HepG2 (cell line): Measurements from ENCODE around the gene MSRB3. TPM values are rescaled to one million over a fixed set of nuclear protein-coding genes. Genes with fewer than 3 reads are reported as not detected.

Experiments
- EHMT2 ChIP-seq: fragments of 200-600 bp; sonication (generic); IDR thresholded peaks from 2 replicates; pipeline ENCODE4 v1.7.0; 2017; ENCODE audit warnings: antibody characterized with exemption, low read depth, low read length, borderline replicate concordance
- GATAD1 ChIP-seq: IDR thresholded peaks from 2 replicates; pipeline ENCODE4 v1.6.1; 2016; ENCODE audit warnings: missing genetic modification reagents, missing compliant biosample characterization
- KDM1A ChIP-seq: IDR thresholded peaks from 2 replicates; pipeline ENCODE4 v1.6.1; 2016; ENCODE audit warnings: missing compliant biosample characterization
- PITX1 ChIP-seq: sonication (generic); formaldehyde crosslinking; IDR thresholded peaks from 2 replicates; pipeline ENCODE4 v1.5.1; 2020; ENCODE audit warnings: mild to moderate bottlenecking, missing genetic modification reagents
- PLRG1 ChIP-seq: fragments of 450-650 bp; conservative IDR thresholded peaks from 2 replicates; pipeline ENCODE4 v1.6.1; 2016
- RBAK ChIP-seq: sonication (generic); formaldehyde crosslinking; IDR thresholded peaks from 2 replicates; pipeline ENCODE4 v1.5.1; 2020; ENCODE audit warnings: mild to moderate bottlenecking, missing genetic modification reagents
- SATB2 ChIP-seq: sonication (generic); formaldehyde crosslinking; IDR thresholded peaks from 2 replicates; pipeline ENCODE4 v1.5.0; 2020; ENCODE audit warnings: missing genetic modification reagents
- SOX5 ChIP-seq: IDR thresholded peaks from 2 replicates; pipeline ENCODE4 v1.6.1; 2016; ENCODE audit warnings: borderline replicate concordance
- ZNF232 ChIP-seq: sonication (generic); formaldehyde crosslinking; IDR thresholded peaks from 2 replicates; pipeline ENCODE4 v1.4.0; 2020; ENCODE audit warnings: missing genetic modification reagents, borderline replicate concordance
- ZNF292 ChIP-seq: sonication (generic); formaldehyde crosslinking; IDR thresholded peaks from 2 replicates; pipeline ENCODE4 v1.8.1; 2022; ENCODE audit warnings: mild to moderate bottlenecking, low read depth, missing genetic modification reagents, borderline replicate concordance
- ZNF335 ChIP-seq: sonication (generic); formaldehyde crosslinking; IDR thresholded peaks from 2 replicates; pipeline ENCODE4 v1.4.0; 2020; ENCODE audit warnings: missing genetic modification reagents
- ZNF383 ChIP-seq: sonication (generic); formaldehyde crosslinking; IDR thresholded peaks from 2 replicates; pipeline ENCODE4 v1.4.0; 2020; ENCODE audit warnings: missing genetic modification reagents, mild to moderate bottlenecking, borderline replicate concordance
- ZNF567 ChIP-seq: sonication (generic); formaldehyde crosslinking; IDR thresholded peaks from 2 replicates; pipeline ENCODE4 v1.8.1; 2023; ENCODE audit warnings: mild to moderate bottlenecking, missing genetic modification reagents, borderline replicate concordance
- ZNF614 ChIP-seq: IDR thresholded peaks from 2 replicates; pipeline ENCODE4 v1.6.1; 2018; ENCODE audit warnings: missing biosample characterization, missing genetic modification reagents, inconsistent platforms, borderline replicate concordance
- polyA plus RNA-seq, 8 experiments: library from polyadenylated mRNA; depleted of rRNA in 3 of 8; stranded (reverse) in 7 of 8; unstranded in 1 of 8; fragments of >200 nt; fragmentation: Illumina TruSeq in 4 of 8; extraction: Trizol in 4 of 8; gene quantifications; 2 replicates each; pipeline versions ENCODE4 v1.2.1 to v1.2.3, GENCODE V29; 2011 to 2016; ENCODE audit warnings: low read depth in 4 of 8, missing spikeins in 1 of 8, mixed read lengths in 1 of 8; ENCODE audit not compliant: insufficient read depth in 1 of 8
- total RNA-seq, 5 experiments: library from RNA; depleted of rRNA; stranded (reverse); fragments of >200 nt; fragmentation: Illumina TruSeq; extraction: Trizol; gene quantifications; 2 replicates each; pipeline ENCODE4 v1.2.3, GENCODE V29; 2016; ENCODE audit warnings: low read depth in 1 of 5
- TF ChIP-seq, protein P1 (sequence below): sonication (generic); formaldehyde crosslinking; IDR thresholded peaks from 2 replicates; pipeline ENCODE4 v1.4.0; 2020; ENCODE audit warnings: missing genetic modification reagents
- TF ChIP-seq, protein P2 (sequence below): sonication (generic); formaldehyde crosslinking; IDR thresholded peaks from 2 replicates; pipeline ENCODE4 v1.4.0; 2020; ENCODE audit warnings: missing genetic modification reagents, borderline replicate concordance
- TF ChIP-seq, protein P3 (sequence below): sonication (generic); IDR thresholded peaks from 2 replicates; pipeline ENCODE4 v1.6.1; 2016; ENCODE audit warnings: low read depth, borderline replicate concordance
- TF ChIP-seq, protein P4 (sequence below): IDR thresholded peaks from 2 replicates; pipeline ENCODE4 v1.6.1; 2018; ENCODE audit warnings: missing genetic modification reagents, mild to moderate bottlenecking, missing compliant biosample characterization
- TF ChIP-seq, protein P5 (sequence below): sonication (generic); formaldehyde crosslinking; IDR thresholded peaks from 2 replicates; pipeline ENCODE4 v1.5.1; 2020; ENCODE audit warnings: mild to moderate bottlenecking, moderate library complexity, missing genetic modification reagents

The MSRB3 gene
- total and polyA plus RNA-seq, 2 of the 13 experiments (the other 11 are each of a cell fraction or from before 2014, with no cell fraction given): 1.5 to 1.9 TPM

DNA sequence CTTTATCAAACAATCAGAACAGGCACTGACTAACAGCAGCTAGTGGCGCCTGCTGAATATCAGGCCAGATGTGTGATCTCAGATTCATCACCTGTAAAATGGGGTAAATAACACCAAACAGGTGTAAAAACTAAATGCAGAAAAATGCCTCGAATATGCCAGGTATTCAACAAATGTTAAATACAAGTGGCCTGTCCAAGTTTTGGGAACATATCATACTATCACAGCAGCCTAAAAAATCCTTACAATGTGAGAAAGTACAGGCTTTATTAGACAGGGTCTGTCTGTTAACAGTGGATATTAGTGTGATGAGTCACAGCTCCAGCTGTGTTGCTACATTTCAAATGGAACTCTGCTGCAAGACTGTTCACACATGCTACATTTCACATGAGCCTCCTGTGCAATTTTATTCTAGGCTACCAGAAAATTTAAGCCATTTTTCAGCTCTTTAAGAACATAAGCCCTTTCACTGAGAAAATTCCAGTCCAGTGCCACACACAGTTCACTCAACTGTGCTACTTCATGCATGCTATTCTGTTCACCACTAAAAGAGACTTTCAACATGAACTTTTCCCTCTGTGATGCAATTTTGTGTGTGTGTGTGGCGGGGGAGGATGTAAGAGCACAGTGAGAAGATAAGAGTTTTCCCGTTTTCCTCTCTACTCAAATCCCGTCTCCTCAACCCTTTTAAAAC lies 56.7 kb downstream of the MSRB3 start (continued):
- TF ChIP-seq, protein P1, sequence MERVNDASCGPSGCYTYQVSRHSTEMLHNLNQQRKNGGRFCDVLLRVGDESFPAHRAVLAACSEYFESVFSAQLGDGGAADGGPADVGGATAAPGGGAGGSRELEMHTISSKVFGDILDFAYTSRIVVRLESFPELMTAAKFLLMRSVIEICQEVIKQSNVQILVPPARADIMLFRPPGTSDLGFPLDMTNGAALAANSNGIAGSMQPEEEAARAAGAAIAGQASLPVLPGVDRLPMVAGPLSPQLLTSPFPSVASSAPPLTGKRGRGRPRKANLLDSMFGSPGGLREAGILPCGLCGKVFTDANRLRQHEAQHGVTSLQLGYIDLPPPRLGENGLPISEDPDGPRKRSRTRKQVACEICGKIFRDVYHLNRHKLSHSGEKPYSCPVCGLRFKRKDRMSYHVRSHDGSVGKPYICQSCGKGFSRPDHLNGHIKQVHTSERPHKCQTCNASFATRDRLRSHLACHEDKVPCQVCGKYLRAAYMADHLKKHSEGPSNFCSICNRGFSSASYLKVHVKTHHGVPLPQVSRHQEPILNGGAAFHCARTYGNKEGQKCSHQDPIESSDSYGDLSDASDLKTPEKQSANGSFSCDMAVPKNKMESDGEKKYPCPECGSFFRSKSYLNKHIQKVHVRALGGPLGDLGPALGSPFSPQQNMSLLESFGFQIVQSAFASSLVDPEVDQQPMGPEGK (CRISPR knock-in tag): peak; percentile 56; the same call in 1 of the 2 replicates
- TF ChIP-seq ZNF232 (CRISPR knock-in tag) (peak; percentile 90), PLRG1 (no peak), ZNF614 (CRISPR knock-in tag) (0 out of 2 replicates have a peak, but pooled peaks have one; percentile 78), ZNF335 (CRISPR knock-in tag) (0 out of 2 replicates have a peak, but pooled peaks have one; percentile 20), ZNF292 (CRISPR knock-in tag) (peak; percentile 95), EHMT2 (peak; percentile 76; the same call in 1 of the 2 replicates), ZNF383 (CRISPR knock-in tag) (no peak), ZNF567 (CRISPR knock-in tag) (no peak), RBAK (CRISPR knock-in tag) (no peak), GATAD1 (CRISPR knock-in tag) (0 out of 2 replicates have a peak, but pooled peaks have one; percentile 33), PITX1 (CRISPR knock-in tag) (0 out of 2 replicates have a peak, but pooled peaks have one; percentile 34), SOX5 (CRISPR knock-in tag) (peak; percentile 66; the same call in 1 of the 2 replicates), KDM1A (CRISPR knock-in tag) (no peak), SATB2 (CRISPR knock-in tag) (no peak)
- TF ChIP-seq, protein P2, sequence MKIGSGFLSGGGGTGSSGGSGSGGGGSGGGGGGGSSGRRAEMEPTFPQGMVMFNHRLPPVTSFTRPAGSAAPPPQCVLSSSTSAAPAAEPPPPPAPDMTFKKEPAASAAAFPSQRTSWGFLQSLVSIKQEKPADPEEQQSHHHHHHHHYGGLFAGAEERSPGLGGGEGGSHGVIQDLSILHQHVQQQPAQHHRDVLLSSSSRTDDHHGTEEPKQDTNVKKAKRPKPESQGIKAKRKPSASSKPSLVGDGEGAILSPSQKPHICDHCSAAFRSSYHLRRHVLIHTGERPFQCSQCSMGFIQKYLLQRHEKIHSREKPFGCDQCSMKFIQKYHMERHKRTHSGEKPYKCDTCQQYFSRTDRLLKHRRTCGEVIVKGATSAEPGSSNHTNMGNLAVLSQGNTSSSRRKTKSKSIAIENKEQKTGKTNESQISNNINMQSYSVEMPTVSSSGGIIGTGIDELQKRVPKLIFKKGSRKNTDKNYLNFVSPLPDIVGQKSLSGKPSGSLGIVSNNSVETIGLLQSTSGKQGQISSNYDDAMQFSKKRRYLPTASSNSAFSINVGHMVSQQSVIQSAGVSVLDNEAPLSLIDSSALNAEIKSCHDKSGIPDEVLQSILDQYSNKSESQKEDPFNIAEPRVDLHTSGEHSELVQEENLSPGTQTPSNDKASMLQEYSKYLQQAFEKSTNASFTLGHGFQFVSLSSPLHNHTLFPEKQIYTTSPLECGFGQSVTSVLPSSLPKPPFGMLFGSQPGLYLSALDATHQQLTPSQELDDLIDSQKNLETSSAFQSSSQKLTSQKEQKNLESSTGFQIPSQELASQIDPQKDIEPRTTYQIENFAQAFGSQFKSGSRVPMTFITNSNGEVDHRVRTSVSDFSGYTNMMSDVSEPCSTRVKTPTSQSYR (CRISPR knock-in tag): peak; percentile 78
- TF ChIP-seq, protein P3, sequence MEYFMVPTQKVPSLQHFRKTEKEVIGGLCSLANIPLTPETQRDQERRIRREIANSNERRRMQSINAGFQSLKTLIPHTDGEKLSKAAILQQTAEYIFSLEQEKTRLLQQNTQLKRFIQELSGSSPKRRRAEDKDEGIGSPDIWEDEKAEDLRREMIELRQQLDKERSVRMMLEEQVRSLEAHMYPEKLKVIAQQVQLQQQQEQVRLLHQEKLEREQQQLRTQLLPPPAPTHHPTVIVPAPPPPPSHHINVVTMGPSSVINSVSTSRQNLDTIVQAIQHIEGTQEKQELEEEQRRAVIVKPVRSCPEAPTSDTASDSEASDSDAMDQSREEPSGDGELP: peak; percentile 87
- TF ChIP-seq, protein P4, sequence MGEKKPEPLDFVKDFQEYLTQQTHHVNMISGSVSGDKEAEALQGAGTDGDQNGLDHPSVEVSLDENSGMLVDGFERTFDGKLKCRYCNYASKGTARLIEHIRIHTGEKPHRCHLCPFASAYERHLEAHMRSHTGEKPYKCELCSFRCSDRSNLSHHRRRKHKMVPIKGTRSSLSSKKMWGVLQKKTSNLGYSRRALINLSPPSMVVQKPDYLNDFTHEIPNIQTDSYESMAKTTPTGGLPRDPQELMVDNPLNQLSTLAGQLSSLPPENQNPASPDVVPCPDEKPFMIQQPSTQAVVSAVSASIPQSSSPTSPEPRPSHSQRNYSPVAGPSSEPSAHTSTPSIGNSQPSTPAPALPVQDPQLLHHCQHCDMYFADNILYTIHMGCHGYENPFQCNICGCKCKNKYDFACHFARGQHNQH: peak; percentile 56; the same call in 1 of the 2 replicates
- TF ChIP-seq, protein P5, sequence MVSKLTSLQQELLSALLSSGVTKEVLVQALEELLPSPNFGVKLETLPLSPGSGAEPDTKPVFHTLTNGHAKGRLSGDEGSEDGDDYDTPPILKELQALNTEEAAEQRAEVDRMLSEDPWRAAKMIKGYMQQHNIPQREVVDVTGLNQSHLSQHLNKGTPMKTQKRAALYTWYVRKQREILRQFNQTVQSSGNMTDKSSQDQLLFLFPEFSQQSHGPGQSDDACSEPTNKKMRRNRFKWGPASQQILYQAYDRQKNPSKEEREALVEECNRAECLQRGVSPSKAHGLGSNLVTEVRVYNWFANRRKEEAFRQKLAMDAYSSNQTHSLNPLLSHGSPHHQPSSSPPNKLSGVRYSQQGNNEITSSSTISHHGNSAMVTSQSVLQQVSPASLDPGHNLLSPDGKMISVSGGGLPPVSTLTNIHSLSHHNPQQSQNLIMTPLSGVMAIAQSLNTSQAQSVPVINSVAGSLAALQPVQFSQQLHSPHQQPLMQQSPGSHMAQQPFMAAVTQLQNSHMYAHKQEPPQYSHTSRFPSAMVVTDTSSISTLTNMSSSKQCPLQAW (CRISPR knock-in tag): peak; percentile 58; the same call in 1 of the 2 replicates
